Cardiac fibroblast (primary cell): ENCODE measurements around the gene IMP3.

ENCODE experiments used
- DNase-seq, 2 donors: peaks; one replicate each; pipeline versions ENCODE4 v3.0.0 to v3.0.0-alpha.2; 2010; ENCODE audit warnings: low read depth in 2 of 2
- H3K4me3 ChIP-seq, 2 donors: replicated peaks in 1 of 2; 1 replicate in 1 of 2; 2 replicates in 1 of 2; pipeline ENCODE4 v1.5.1; 2011; ENCODE audit warnings: low read depth in 2 of 2, low read length in 2 of 2, mild to moderate bottlenecking in 2 of 2, moderate library complexity in 1 of 2
- TF ChIP-seq, protein P1 (sequence below): IDR thresholded peaks from one replicate; pipeline ENCODE4 v1.5.1; 2011; ENCODE audit warnings: low read depth, mild to moderate bottlenecking, low read length, inconsistent platforms

IMP3 gene

DNA sequence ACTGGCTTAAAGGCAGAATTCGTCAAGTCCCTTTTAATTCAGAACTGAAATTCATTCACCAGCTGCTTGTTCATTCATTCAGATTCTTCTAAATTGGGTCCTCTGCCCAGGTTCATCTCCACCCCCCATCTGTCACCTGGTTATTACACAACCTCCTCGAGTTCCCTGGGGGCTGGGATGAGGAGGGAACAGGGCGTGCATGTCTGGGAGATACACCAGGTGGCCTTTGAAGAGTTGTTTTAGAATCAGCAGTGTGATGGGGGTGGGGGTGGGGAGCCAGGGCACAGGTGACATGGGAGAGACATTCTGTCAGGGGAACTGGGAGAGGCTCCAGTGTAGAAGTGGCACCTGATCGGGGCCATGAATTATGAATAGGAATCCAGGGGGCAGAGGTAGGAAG is 15.9 kb upstream of the IMP3 start:
- H3K4me3 ChIP-seq, result no peak overlapping the region
- TF ChIP-seq, protein P1, sequence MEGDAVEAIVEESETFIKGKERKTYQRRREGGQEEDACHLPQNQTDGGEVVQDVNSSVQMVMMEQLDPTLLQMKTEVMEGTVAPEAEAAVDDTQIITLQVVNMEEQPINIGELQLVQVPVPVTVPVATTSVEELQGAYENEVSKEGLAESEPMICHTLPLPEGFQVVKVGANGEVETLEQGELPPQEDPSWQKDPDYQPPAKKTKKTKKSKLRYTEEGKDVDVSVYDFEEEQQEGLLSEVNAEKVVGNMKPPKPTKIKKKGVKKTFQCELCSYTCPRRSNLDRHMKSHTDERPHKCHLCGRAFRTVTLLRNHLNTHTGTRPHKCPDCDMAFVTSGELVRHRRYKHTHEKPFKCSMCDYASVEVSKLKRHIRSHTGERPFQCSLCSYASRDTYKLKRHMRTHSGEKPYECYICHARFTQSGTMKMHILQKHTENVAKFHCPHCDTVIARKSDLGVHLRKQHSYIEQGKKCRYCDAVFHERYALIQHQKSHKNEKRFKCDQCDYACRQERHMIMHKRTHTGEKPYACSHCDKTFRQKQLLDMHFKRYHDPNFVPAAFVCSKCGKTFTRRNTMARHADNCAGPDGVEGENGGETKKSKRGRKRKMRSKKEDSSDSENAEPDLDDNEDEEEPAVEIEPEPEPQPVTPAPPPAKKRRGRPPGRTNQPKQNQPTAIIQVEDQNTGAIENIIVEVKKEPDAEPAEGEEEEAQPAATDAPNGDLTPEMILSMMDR, result no peak
- DNase-seq, result no peak

DNA sequence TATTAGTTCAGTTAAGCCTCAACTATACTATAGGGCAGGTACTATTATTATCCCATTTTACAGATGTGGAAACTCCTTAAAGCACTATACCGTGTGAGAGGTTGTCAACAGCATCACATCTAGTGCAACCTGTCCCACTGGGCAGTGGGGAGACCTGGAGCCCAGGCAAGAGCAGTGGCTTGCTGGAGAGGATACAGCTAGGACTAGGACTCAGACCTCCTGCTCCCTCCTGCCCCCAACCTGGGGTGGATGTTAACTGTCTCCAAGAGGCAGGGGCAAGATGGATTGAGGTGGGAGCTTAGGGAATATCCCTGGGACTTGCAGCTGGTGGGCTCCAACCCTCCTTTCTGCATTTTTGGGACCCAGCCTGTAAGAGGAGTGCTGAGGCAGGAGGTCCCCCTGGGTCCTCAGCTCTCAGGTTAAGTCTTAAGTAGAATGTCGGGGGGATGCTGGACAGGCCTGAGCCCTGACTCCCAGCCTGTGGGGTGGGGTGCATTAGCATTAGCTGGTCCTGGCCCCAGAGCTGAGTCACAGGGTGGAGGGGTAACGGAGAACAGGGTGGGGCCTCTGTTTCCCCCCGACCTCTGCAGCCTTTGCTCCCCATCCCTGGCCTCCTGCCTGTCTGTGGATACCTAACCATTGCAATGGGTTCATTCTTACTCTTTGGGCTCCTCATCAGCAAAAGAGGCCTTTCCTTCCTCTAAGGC is 14.3 kb upstream of the IMP3 start:
- H3K4me3 ChIP-seq, result no peak overlapping the region
- TF ChIP-seq, protein P1, result no peak
- DNase-seq, result no peak

DNA sequence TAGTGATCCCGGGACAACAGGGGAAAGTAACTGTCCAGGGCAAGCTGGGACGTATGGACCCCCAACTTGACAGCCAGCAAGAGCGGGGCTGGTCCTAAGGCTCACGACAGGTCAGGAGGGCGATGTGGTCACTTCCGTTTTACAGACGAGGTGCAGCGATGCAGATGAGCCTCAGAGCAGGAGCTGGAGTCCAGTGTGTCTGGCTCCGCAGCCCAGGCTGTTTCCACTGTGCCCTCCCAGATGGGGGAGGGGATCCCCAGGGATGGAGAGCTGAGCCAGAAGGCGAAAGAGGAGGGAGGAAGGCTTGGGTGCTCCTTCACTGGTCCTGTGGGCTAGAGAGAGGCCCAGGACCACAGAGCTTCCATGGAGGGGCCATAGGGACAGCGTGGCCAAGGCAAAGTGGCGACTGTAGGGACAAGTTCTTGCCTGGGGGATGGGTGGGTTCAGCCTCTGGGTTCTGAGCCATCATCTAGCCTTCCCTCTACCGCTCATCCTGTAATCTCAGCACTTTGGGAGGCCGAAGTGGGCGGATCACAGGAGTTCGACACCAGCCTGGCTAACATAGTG is 13.4 kb upstream of the IMP3 start:
- TF ChIP-seq, protein P1, result no peak
- H3K4me3 ChIP-seq, result no peak overlapping the region
- DNase-seq, result no peak

DNA sequence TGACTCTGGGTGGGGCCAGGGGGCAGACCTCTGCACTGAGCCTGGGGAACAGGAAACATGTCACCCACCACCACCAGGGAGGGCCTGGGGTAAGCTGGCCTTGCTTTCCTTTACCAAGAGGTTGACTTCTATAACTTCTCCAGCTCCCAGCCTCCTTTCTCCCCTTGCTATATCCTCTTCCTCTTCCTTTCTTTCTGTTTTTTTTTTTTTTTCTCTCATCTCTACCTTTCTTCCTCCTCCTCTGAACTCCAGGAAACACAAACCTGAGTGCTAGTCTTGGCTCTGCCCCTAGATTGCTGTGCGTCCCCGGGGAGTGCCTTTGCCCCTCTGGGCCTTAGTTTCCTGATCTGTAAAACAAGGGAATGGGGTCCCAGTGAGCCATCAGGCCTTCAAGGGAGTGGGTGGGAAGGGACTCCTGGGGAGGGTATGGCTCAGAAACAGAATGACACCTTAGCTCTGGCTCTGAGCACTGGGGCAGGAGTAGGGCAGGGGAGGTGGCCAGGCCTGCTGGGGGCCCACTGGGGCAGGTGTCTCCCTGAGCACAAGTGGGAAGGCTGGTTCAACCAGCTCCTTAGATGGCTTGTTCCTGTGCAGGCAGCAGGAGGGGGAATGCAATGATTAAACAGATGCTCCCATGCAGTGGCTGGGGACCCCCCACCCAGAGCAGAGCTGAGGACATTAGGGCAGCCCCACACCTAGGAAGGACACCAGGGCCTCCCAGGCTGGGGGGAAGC is 12.0 kb upstream of the IMP3 start:
- H3K4me3 ChIP-seq, result peak overlapping the region; percentile 36 to 83
- DNase-seq, result no peak
- TF ChIP-seq, protein P1, result no peak

DNA sequence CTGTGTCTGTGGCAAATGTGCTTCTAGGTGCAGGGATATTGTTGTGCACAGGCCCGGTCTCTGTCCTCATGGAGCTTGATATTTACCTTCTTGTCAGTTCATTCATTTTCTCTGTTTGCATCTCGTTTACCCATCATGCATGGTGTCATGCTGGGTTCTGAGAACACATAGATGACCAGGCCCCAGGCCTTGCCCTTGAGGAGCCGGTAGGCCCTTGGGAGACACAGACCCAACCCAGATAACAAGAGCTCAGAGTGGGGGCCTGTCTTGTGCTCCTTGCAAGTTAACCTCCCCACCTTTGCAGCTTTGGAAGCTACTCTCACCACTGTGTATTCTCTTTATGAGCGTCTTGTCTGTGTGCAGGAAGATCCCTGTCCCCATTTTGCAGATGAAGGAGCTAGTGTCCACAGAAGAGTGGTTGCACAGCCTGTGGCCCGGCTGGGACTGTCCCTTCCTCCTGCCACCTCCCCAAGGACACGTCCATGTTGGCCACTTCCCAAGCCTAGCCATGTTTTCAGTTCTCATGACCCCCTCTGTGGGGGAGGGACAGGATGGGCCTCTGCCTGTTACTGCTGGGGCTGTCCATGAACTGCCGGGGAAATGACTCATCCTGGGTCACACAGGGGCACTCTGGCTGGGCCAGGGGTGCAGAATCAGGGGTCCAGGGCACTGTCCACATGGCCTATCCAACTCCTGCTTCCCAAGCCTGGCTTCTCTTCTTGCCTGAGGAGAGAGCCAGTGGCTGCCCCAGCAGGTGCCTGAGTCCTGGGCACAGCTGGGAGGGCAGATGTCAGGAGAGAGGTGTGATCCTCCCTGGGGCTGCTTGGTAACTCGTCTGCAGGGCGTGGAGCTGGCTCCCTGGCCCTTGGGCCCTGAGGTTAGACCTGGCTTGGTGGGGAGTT is 11.1 kb upstream of the IMP3 start:
- peak overlapping the region; percentile 36 to 83 for H3K4me3 ChIP-seq
- DNase-seq, result peak; percentile 45 to 52
- TF ChIP-seq, protein P1, result no peak

DNA sequence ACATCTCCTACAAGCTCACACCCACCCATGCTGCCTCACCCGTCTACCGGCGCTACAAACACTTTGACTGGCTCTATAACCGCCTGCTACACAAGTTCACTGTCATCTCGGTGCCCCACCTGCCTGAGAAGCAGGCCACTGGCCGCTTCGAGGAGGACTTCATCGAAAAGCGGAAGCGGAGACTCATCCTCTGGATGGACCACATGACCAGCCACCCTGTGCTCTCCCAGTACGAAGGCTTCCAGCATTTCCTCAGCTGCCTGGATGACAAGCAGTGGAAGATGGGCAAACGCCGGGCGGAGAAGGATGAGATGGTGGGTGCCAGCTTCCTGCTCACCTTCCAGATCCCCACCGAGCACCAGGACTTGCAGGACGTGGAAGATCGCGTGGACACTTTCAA is 9.8 kb upstream of the IMP3 start:
- H3K4me3 ChIP-seq, result peak overlapping the region; percentile 36 to 83
- TF ChIP-seq, protein P1, result no peak
- no peak for DNase-seq
